NCI-H82 treated with DMSO at 0.1 percent for 48 hours (cell line): ENCODE data around the gene CDK16.

Experiments
- DNase-seq: peaks from one replicate; lab custom pipeline; 2025; ENCODE audit not compliant: unreplicated experiment; lab: John Stamatoyannopoulos, UW

CDK16 gene

GRCh38 chrX:47185241-47185640 is 33.2 kb upstream of the CDK16 start:
- DNase-seq: no peak

GRCh38 chrX:47186096-47186740 is 32.3 kb upstream of the CDK16 start:
- no peak for DNase-seq

GRCh38 chrX:47187106-47187677 is 31.3 kb upstream of the CDK16 start:
- DNase-seq: no peak

- DNase-seq: no peak
Measured at GRCh38 chrX:47189906-47190305, 28.6 kb upstream of the CDK16 start.

GRCh38 chrX:47190445-47191269 is 27.8 kb upstream of the CDK16 start:
- DNase-seq: peak; percentile 85

- DNase-seq: peak; percentile 24
Measured at GRCh38 chrX:47191331-47191730, 27.1 kb upstream of the CDK16 start.

GRCh38 chrX:47191806-47192401 is 26.6 kb upstream of the CDK16 start:
- DNase-seq: peak; percentile 84

- peak; percentile 86 for DNase-seq
Measured at GRCh38 chrX:47193475-47194193, 24.8 kb upstream of the CDK16 start, which contains the start of gene UBA1. Gene UBA1, plus strand, starts transcription at chrX:47193829. Its CDS starts 4,974 bp downstream, at chrX:47198803.

GRCh38 chrX:47194194-47194787 is 24.2 kb upstream of the CDK16 start:
- no peak for DNase-seq

- no peak for DNase-seq
Measured at GRCh38 chrX:47196098-47196497, 22.4 kb upstream of the CDK16 start.

- no peak for DNase-seq
Measured at GRCh38 chrX:47197526-47197925, 21.0 kb upstream of the CDK16 start.

- no peak for DNase-seq
Measured at GRCh38 chrX:47198026-47198686, 20.3 kb upstream of the CDK16 start.

GRCh38 chrX:47198687-47199080 is 19.8 kb upstream of the CDK16 start:
- no peak for DNase-seq

- DNase-seq: no peak
Measured at GRCh38 chrX:47199286-47199685, 19.2 kb upstream of the CDK16 start.

- no peak for DNase-seq
Measured at GRCh38 chrX:47200385-47201150, 17.9 kb upstream of the CDK16 start.

- no peak for DNase-seq
Measured at GRCh38 chrX:47201345-47201944, 17.0 kb upstream of the CDK16 start.

- DNase-seq: no peak
Measured at GRCh38 chrX:47202316-47202715, 16.2 kb upstream of the CDK16 start.

GRCh38 chrX:47202877-47203276 is 15.6 kb upstream of the CDK16 start:
- DNase-seq: no peak

GRCh38 chrX:47204970-47205369 is 13.5 kb upstream of the CDK16 start:
- DNase-seq: no peak
